Adrenal gland (tissue), 12 donors: Measurements from ENCODE around the gene TRIM72. TPM values are rescaled to one million over a fixed set of nuclear protein-coding genes. Genes with fewer than 3 reads are reported as not detected.
"Not testable (repeated sequence)": the region's sequence is repeated elsewhere in the genome, so short reads cannot be mapped to it uniquely, and the experiment has no call there.

Experiments used
- DNase-seq, 7 donors: peaks; one replicate each; pipeline ENCODE4 v3.0.0-alpha.2; 2019 to 2020
- H3K27ac ChIP-seq, 5 donors: fragments of 200-600 bp; sonication (generic) in 4 of 5; 1 replicate in 3 of 5; 2 replicates in 2 of 5; pipeline versions ENCODE4 v1.5.1 to v1.8.0; 2016 to 2020; ENCODE audit warnings: mild to moderate bottlenecking in 1 of 5
- H3K27me3 ChIP-seq: fragments of 200-600 bp; 2 replicates; pipeline ENCODE4 v1.8.0; 2021
- H3K36me3 ChIP-seq, 2 donors: fragments of 200-600 bp; replicated peaks in 1 of 2; 1 replicate in 1 of 2; 2 replicates in 1 of 2; pipeline versions ENCODE4 v1.5.1 to v1.8.0; 2018 to 2022
- H3K4me1 ChIP-seq, 2 donors: fragments of 200-600 bp; replicated peaks in 1 of 2; 1 replicate in 1 of 2; 2 replicates in 1 of 2; pipeline versions ENCODE4 v1.5.1 to v1.8.0; 2018 to 2021
- H3K4me3 ChIP-seq, 4 donors: fragments of 200-600 bp; sonication (generic) in 3 of 4; one replicate each; pipeline ENCODE4 v1.5.1; 2016 to 2018
- H3K9me3 ChIP-seq, 3 donors: fragments of 200-600 bp; sonication (generic) in 1 of 3; replicated peaks in 1 of 3; 1 replicate in 2 of 3; 2 replicates in 1 of 3; pipeline versions ENCODE4 v1.5.1 to v1.8.0; 2016 to 2021
- POLR2A ChIP-seq, 2 donors: fragments of 450-650 bp; IDR thresholded peaks; one replicate each; pipeline ENCODE4 v1.6.1; 2017; ENCODE audit warnings: antibody characterized with exemption in 2 of 2, mild to moderate bottlenecking in 2 of 2, moderate library complexity in 1 of 2
- whole genome bisulfite sequencing, 4 donors: extraction: QIAGEN DNeasy Blood & Tissue Kit in 2 of 4; methylation state at CpG; one replicate each; pipeline versions ENCODE4 v1.1.5 to v1.1.7; 2013 to 2017; 5-methylcytosine and 5-hydroxymethylcytosine counted together
- intact Hi-C, 2 donors: fragments of 100-400 bp; cut with DNase I; formaldehyde crosslinking; loops; one replicate each; pipeline versions ENCODE4 v1.14.1 to v1.15.0; 2022 to 2023
- polyA plus RNA-seq, 3 donors: library from polyadenylated mRNA; stranded (reverse); fragments of 200-250 nt in 2 of 3; fragments of 350-450 nt in 1 of 3; fragmentation: Illumina TruSeq in 1 of 3; extraction: RNeasy Lipid Tissue Mini Kit (QIAGEN cat#74804) in 1 of 3; gene quantifications; one replicate each; pipeline ENCODE4 v1.2.3, GENCODE V29; 2013 to 2014
- total RNA-seq, 9 donors: library from RNA; depleted of rRNA in 4 of 9; stranded (reverse); fragments of >200 nt in 4 of 9; fragments of 120-200 nt in 1 of 9; fragmentation: NEBNext Ultra II Directional in 1 of 9; extraction: Animal tissue kit (Norgen Biotek cat#: 25700) in 1 of 9; gene quantifications; one replicate each; pipeline versions ENCODE4 v1.1.0 to v1.2.4, GENCODE V29; 2013 to 2023
- TF ChIP-seq, protein P1 (sequence below), 6 experiments: fragments of 450-650 bp in 4 of 6; fragments of 200-600 bp in 2 of 6; sonication (generic) in 1 of 6; IDR thresholded peaks; 1 replicate in 5 of 6; 2 replicates in 1 of 6; pipeline versions ENCODE4 v1.5.1 to v1.8.0; 2016 to 2021; ENCODE audit warnings: antibody characterized with exemption in 6 of 6, mild to moderate bottlenecking in 2 of 6, moderate library complexity in 1 of 6
- donor health status: healthy with polysubstance abuse.
- donor health status: Bipolar disorder and iron deficiency.
- donor health status: DM: yes; HTN: yes; CAD: no.
- donor health status: DM: no; HTN: no; CAD: no.
- donor health status: DM: no; HTN: no; CAD: no.
- donor health status: DM: yes; HTN: yes; CAD: no.

The TRIM72 gene
- total and polyA plus RNA-seq, 12 donors, result 0.03 to 0.24 (median 0.06) TPM; not detected in 7

DNA sequence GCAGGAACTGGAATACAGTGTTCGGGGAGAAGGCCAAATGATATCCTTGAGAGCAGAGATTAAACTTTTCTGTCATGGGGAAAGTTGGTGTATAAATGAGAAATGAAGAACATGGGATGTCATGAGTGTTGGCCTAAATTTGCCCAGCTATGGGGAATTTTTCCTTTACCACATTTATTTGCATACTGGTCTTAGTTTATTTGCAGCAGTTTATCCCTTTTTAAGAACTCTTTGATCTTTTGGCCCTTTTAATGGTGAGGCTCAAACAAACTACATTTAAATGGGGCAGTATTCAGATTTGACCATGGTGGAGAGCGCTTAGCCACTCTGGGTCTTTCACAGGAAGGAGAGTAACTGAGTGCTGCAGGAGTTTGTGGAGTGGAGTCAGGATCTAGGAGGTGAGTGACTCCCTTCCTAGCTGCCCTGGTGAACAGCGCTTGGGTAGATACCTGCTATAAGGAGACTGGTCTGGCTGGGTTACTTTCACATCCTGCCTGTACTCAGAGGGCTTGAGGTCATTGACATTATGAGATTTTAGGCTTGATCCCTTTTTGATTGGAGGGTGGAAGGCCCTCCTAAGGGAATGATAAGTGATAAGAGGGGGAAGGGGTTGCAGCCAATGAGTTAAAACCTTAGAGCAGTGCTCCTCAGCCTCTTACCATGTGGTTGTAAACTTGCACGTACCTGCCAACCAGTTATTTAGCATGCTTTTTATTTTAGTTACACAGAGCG is 22.1 kb upstream of the TRIM72 start:
- intact Hi-C loops, result no loop called here
- Histone ChIP-seq H3K9me3 (no peaks in the 10 kb centered on the region), H3K27me3 (no peaks in the 10 kb centered on the region), H3K27ac (no peak overlapping the region), H3K4me3 (no peak overlapping the region), H3K36me3 (peaks cover 0 to 99% of the 10 kb centered on the region in 2 donors), H3K4me1 (no peaks in the 10 kb centered on the region)
- TF ChIP-seq, protein P1, sequence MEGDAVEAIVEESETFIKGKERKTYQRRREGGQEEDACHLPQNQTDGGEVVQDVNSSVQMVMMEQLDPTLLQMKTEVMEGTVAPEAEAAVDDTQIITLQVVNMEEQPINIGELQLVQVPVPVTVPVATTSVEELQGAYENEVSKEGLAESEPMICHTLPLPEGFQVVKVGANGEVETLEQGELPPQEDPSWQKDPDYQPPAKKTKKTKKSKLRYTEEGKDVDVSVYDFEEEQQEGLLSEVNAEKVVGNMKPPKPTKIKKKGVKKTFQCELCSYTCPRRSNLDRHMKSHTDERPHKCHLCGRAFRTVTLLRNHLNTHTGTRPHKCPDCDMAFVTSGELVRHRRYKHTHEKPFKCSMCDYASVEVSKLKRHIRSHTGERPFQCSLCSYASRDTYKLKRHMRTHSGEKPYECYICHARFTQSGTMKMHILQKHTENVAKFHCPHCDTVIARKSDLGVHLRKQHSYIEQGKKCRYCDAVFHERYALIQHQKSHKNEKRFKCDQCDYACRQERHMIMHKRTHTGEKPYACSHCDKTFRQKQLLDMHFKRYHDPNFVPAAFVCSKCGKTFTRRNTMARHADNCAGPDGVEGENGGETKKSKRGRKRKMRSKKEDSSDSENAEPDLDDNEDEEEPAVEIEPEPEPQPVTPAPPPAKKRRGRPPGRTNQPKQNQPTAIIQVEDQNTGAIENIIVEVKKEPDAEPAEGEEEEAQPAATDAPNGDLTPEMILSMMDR (IDR thresholded peaks at IDR 0.05), result no peak
- no peak for TF ChIP-seq POLR2A (IDR thresholded peaks at IDR 0.05)
- WGBS, 4 donors, result 79 to 83% (median 83%) methylated on average over 5 of the region's 5 CpGs
- DNase-seq, result no peak

DNA sequence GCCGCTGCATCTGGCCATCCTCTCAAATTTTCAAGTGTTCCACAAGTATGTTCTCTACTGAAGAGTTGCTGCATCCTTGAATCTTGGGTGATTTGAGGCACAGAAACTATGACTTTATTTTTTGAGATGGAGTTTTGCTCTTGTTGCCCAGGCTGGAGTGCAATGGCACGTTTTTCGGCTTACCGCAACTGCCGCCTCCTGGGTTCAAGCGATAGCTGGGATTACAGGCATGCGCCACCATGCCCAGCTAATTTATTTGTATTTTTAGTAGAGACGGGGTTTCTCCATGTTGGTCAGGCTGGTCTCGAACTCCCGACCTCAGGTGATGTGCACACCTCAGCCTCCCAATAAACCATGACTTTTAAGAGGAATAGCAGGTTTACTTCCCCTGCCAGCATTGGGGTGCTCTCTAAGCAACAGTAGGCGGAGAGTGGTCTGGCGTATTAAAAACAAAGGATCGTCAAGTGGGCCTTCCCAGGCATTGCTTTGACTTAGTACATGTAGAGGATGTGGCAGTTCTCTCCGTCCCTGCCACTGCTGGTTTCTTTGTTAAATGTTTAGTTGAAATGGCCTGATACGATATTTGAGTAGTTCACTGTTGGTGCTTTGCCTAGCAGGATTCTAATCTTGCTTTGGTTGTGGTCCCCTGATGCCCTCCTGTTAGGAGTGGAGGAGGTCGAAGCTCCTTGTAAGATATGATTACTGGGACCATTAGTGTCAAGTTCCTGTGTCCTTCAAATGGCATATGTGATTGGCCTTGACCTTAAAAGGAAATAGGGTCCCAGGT is 20.9 kb upstream of the TRIM72 start:
- Histone ChIP-seq H3K27me3 (no peaks in the 10 kb centered on the region), H3K4me1 (no peaks in the 10 kb centered on the region), H3K36me3 (peaks cover 0 to 88% of the 10 kb centered on the region in 2 donors), H3K9me3 (no peaks in the 10 kb centered on the region), H3K4me3 (no peak overlapping the region), H3K27ac (no peak overlapping the region)
- no peak for DNase-seq
- TF ChIP-seq, protein P1 (IDR thresholded peaks at IDR 0.05), result no peak
- no peak for TF ChIP-seq POLR2A (IDR thresholded peaks at IDR 0.05)
- WGBS, 4 donors, result 84 to 92% (median 90%) methylated on average over 15 to 16 of the region's 16 CpGs
- intact Hi-C loops, result no loop called here

DNA sequence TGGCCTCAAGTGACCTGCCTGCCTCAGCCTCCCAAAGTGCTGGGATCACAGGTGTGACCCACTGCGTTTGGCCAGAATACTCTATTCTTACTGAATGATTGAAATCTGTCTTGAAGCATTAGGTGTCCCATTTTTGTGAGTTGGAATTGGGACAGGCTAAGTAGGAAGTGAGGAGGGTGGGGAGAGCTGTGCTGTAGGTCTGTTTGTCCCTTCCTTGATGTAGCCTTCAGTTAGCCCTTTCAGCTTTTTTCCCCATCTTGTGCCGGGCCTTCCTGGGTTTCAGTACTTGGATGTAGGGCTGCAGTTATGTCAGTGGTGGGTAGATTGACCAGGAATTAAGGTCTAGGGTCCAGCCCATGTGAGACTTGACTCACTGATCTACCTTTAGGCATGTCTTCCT is 20.0 kb upstream of the TRIM72 start:
- intact Hi-C loops, result no loop called here
- peaks cover 0 to 82% of the 10 kb centered on the region in 2 donors for H3K36me3 ChIP-seq
- WGBS, 4 donors, result 77 to 95% (median 91%) methylated on average over 2 of the region's 2 CpGs
- H3K4me3 ChIP-seq, result no peak overlapping the region
- TF ChIP-seq, protein P1 (IDR thresholded peaks at IDR 0.05), result no peak
- no peak for TF ChIP-seq POLR2A (IDR thresholded peaks at IDR 0.05)
- no peaks in the 10 kb centered on the region for H3K9me3 ChIP-seq
- no peak for DNase-seq
- no peaks in the 10 kb centered on the region for H3K27me3 ChIP-seq
- H3K27ac ChIP-seq, result no peak overlapping the region
- no peaks in the 10 kb centered on the region for H3K4me1 ChIP-seq

DNA sequence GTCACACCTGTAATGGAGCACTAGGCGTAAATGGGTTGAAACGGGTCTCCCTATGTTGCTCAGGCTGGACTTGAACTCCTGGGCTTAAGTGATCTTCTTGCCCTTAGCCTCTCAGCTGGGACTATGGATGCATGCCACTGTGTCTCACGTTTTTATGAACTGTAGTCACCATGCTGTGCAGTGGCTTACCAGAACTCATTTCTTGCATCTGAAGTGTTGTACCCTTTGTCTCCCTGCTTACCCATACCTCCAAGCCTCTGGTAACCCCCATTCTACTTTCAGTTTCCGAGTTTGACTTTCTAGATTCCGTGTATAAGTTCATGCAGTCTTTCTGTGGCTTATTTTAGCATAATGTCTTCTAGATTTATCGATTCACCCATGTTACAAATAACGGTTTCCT is 19.0 kb upstream of the TRIM72 start:
- TF ChIP-seq, protein P1 (IDR thresholded peaks at IDR 0.05), result no peak
- TF ChIP-seq POLR2A (IDR thresholded peaks at IDR 0.05), result no peak
- intact Hi-C loops, result no loop called here
- no peak for DNase-seq
- H3K36me3 ChIP-seq, result peaks cover 0 to 75% of the 10 kb centered on the region in 2 donors
- 84 to 87% (median 86%) methylated on average over 7 of the region's 7 CpGs for WGBS, 4 donors
- H3K4me3 ChIP-seq, result no peak overlapping the region
- H3K27ac ChIP-seq, result no peak overlapping the region
- no peaks in the 10 kb centered on the region for H3K9me3 ChIP-seq
- H3K27me3 ChIP-seq, result no peaks in the 10 kb centered on the region
- H3K4me1 ChIP-seq, result no peaks in the 10 kb centered on the region

DNA sequence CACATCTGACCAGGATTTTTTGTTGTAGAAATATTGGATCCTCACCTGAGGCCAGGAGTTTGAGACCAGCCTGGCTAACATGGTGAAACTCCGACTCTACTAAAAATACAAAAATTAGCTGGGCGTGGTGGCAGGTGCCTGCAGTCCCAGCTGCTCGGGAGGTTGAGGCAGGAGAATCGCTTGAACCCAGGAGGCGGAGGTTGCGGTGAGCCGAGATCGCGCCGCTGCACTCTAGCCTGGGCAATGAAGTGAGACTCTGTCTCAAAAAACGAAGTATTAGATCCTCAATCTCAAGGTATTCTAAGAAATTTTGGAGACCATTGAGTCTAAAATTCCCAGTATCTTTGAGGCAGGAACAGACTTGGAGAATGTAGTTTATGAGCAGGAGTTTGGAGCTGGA is 18.1 kb upstream of the TRIM72 start:
- H3K4me1 ChIP-seq, intact Hi-C loops, DNase-seq, H3K27ac ChIP-seq, H3K27me3 ChIP-seq, H3K9me3 ChIP-seq, H3K4me3 ChIP-seq: not testable (repeated sequence)
- peaks cover 0 to 65% of the 10 kb centered on the region in 2 donors for H3K36me3 ChIP-seq
- WGBS, 4 donors, result 94 to 97% (median 96%) methylated on average over 11 of the region's 11 CpGs
